ENCODE measurements around the gene PRPF19.

- TF ChIP-seq CTCF (IDR thresholded peaks at IDR 0.05) (no peak), RCOR1 (IDR thresholded peaks at IDR 0.05; ENCODE audit: low read depth, low read length) (no peak), MAFK (IDR thresholded peaks at IDR 0.05; ENCODE audit: partially characterized antibody) (no peak), NFE2L2 (conservative IDR thresholded peaks at IDR 0.05; ENCODE audit: low read length) (no peak), CHD2 (IDR thresholded peaks at IDR 0.05; ENCODE audit: low read length, partially characterized antibody) (no peak), POLR2A (IDR thresholded peaks at IDR 0.05; ENCODE audit: low read length) (no peak), RNF2 (IDR thresholded peaks at IDR 0.05; ENCODE audit: borderline replicate concordance, low read depth) (no peak), CEBPB (IDR thresholded peaks at IDR 0.05) (no peak), EP300 (IDR thresholded peaks at IDR 0.05) (no peak), REST (IDR thresholded peaks at IDR 0.05) (no peak), USF2 (IDR thresholded peaks at IDR 0.05) (no peak), ESRRA (IDR thresholded peaks at IDR 0.05; ENCODE audit: borderline replicate concordance, low read length) (no peak)
Observed at GRCh38 chr11:60854847-60855725, 51.3 kb downstream of the PRPF19 start.

All from A549 (cell line).